H9 (cell line): ENCODE measurements around the gene NRDE2. TPM values are rescaled to one million over a fixed set of nuclear protein-coding genes. Genes with fewer than 3 reads are reported as not detected.

ENCODE experiments used
- DNase-seq: peaks from one replicate; pipeline ENCODE4 v3.0.0-alpha.2; 2017
- H2AFZ ChIP-seq: one replicate; pipeline ENCODE4 v1.6.1; 2013; ENCODE audit warnings: mild to moderate bottlenecking, low read length, control low read depth, moderate library complexity
- H2AK5ac ChIP-seq: 2 replicates; pipeline ENCODE4 v1.6.1; 2013; ENCODE audit warnings: low read length, control low read depth, mixed read lengths; ENCODE audit not compliant: insufficient read length
- H2BK120ac ChIP-seq: one replicate; pipeline ENCODE4 v1.6.1; 2013; ENCODE audit warnings: low read depth, mild to moderate bottlenecking, low read length, control low read depth, inconsistent platforms; ENCODE audit not compliant: poor library complexity, severe bottlenecking
- H2BK12ac ChIP-seq: 2 replicates; pipeline ENCODE4 v1.6.1; 2013; ENCODE audit warnings: low read length, control low read depth, mixed read lengths, low read depth; ENCODE audit not compliant: insufficient read length
- H2BK15ac ChIP-seq: 2 replicates; pipeline ENCODE4 v1.6.1; 2013; ENCODE audit warnings: low read depth, low read length, control low read depth
- H2BK20ac ChIP-seq: one replicate; pipeline ENCODE4 v1.6.1; 2013; ENCODE audit warnings: low read depth, mild to moderate bottlenecking, low read length, control low read depth, inconsistent platforms; ENCODE audit not compliant: poor library complexity, severe bottlenecking
- H2BK5ac ChIP-seq: 2 replicates; pipeline ENCODE4 v1.6.1; 2013; ENCODE audit warnings: low read length, control low read depth, mixed read lengths; ENCODE audit not compliant: insufficient read length
- H3K14ac ChIP-seq: 2 replicates; pipeline ENCODE4 v1.6.1; 2013; ENCODE audit warnings: low read length, control low read depth; ENCODE audit not compliant: insufficient read depth
- H3K18ac ChIP-seq: 2 replicates; pipeline ENCODE4 v1.6.1; 2013; ENCODE audit warnings: low read depth, mild to moderate bottlenecking, mixed read lengths, low read length, control low read depth; ENCODE audit not compliant: insufficient read length
- H3K23ac ChIP-seq: 2 replicates; pipeline ENCODE4 v1.6.1; 2013; ENCODE audit warnings: low read length, control low read depth, mixed read lengths, low read depth; ENCODE audit not compliant: insufficient read length
- H3K23me2 ChIP-seq: 2 replicates; pipeline ENCODE4 v1.6.1; 2013; ENCODE audit warnings: low read depth, mild to moderate bottlenecking, mixed read lengths, low read length, control low read depth; ENCODE audit not compliant: insufficient read length, poor library complexity, severe bottlenecking
- H3K27ac ChIP-seq: 2 replicates; pipeline ENCODE4 v1.5.1; 2013; ENCODE audit warnings: low read length, control low read depth, mixed read lengths, low read depth; ENCODE audit not compliant: insufficient read length
- H3K27me3 ChIP-seq: 2 replicates; pipeline ENCODE4 v1.6.1; 2013; ENCODE audit warnings: low read length, control low read depth, inconsistent platforms; ENCODE audit not compliant: insufficient read depth
- H3K4ac ChIP-seq: 2 replicates; pipeline ENCODE4 v1.6.1; 2013; ENCODE audit warnings: low read depth, mild to moderate bottlenecking, control low read depth, inconsistent platforms, low read length, moderate library complexity
- H3K4me1 ChIP-seq: 2 replicates; pipeline ENCODE4 v1.6.1; 2013; ENCODE audit warnings: low read length, control low read depth, inconsistent platforms; ENCODE audit not compliant: insufficient read depth
- H3K4me2 ChIP-seq: 2 replicates; pipeline ENCODE4 v1.6.1; 2013; ENCODE audit warnings: low read length, control low read depth, mixed read lengths; ENCODE audit not compliant: insufficient read length, insufficient read depth
- H3K56ac ChIP-seq: 2 replicates; pipeline ENCODE4 v1.6.1; 2013; ENCODE audit warnings: low read depth, mild to moderate bottlenecking, mixed read lengths, low read length, control low read depth; ENCODE audit not compliant: insufficient read length
- H3K79me1 ChIP-seq: 2 replicates; pipeline ENCODE4 v1.6.1; 2013; ENCODE audit warnings: low read depth, mild to moderate bottlenecking, moderate library complexity, low read length, control low read depth, inconsistent platforms; ENCODE audit not compliant: insufficient read depth, poor library complexity, severe bottlenecking
- H3K79me2 ChIP-seq: 2 replicates; pipeline ENCODE4 v1.6.1; 2013; ENCODE audit warnings: low read length, control low read depth, inconsistent platforms; ENCODE audit not compliant: insufficient read depth
- H3K9ac ChIP-seq: 2 replicates; pipeline ENCODE4 v1.6.1; 2013; ENCODE audit warnings: low read length, control low read depth, mixed read lengths; ENCODE audit not compliant: insufficient read length; ENCODE audit errors: extremely low read depth
- H3K9me3 ChIP-seq: one replicate; pipeline ENCODE4 v1.6.1; 2013; ENCODE audit warnings: low read depth, low read length, inconsistent platforms; ENCODE audit not compliant: control insufficient read depth
- H3T11ph ChIP-seq: one replicate; pipeline ENCODE4 v1.6.1; 2013; ENCODE audit warnings: mild to moderate bottlenecking, low read length, control low read depth, inconsistent platforms
- H4K20me1 ChIP-seq: one replicate; pipeline ENCODE4 v1.6.1; 2013; ENCODE audit not compliant: control insufficient read depth, insufficient read length, insufficient read depth
- H4K5ac ChIP-seq: 2 replicates; pipeline ENCODE4 v1.6.1; 2013; ENCODE audit warnings: low read depth, mild to moderate bottlenecking, mixed read lengths, low read length, control low read depth; ENCODE audit not compliant: insufficient read length
- H4K8ac ChIP-seq: replicated peaks from 2 replicates; pipeline ENCODE4 v1.6.1; 2013; ENCODE audit warnings: low read length, control low read depth, mixed read lengths, low read depth; ENCODE audit not compliant: insufficient read length
- H4K91ac ChIP-seq: 2 replicates; pipeline ENCODE4 v1.6.1; 2013; ENCODE audit warnings: low read depth, mild to moderate bottlenecking, moderate library complexity, mixed read lengths, low read length, control low read depth; ENCODE audit not compliant: insufficient read length
- H3K27ac Mint-ChIP-seq, 3 experiments: 2 replicates in 2 of 3; 3 replicates in 1 of 3; pipeline ENCODE4 v1.8.0; 2020 to 2021; ENCODE audit warnings: mixed read lengths in 3 of 3, mild to moderate bottlenecking in 1 of 3, moderate library complexity in 1 of 3
- H3K27me3 Mint-ChIP-seq: 2 replicates; pipeline ENCODE4 v1.8.0; 2021; ENCODE audit warnings: low read depth, mild to moderate bottlenecking, moderate library complexity, mixed read lengths
- H3K36me3 Mint-ChIP-seq, 3 experiments: 2 replicates in 2 of 3; 3 replicates in 1 of 3; pipeline ENCODE4 v1.8.0; 2020 to 2021; ENCODE audit warnings: low read depth in 3 of 3, mixed read lengths in 3 of 3; ENCODE audit not compliant: insufficient read depth in 1 of 3
- H3K4me1 Mint-ChIP-seq, 2 experiments: 2 replicates each; pipeline ENCODE4 v1.8.0; 2020; ENCODE audit warnings: mixed read lengths in 2 of 2
- H3K4me3 Mint-ChIP-seq, 2 experiments: 2 replicates in 1 of 2; 3 replicates in 1 of 2; pipeline ENCODE4 v1.8.0; 2020 to 2021; ENCODE audit warnings: mild to moderate bottlenecking in 2 of 2, mixed read lengths in 2 of 2, moderate library complexity in 1 of 2
- H3K9me3 Mint-ChIP-seq, 2 experiments: 2 replicates in 1 of 2; 3 replicates in 1 of 2; pipeline ENCODE4 v1.8.0; 2020; ENCODE audit warnings: mild to moderate bottlenecking in 2 of 2, mixed read lengths in 2 of 2, moderate library complexity in 1 of 2
- CTCF ChIP-seq: fragments of 200-600 bp; sonication (generic); conservative IDR thresholded peaks from 3 replicates; pipeline ENCODE4 v1.8.0; 2021; ENCODE audit warnings: antibody characterized with exemption, mild to moderate bottlenecking
- WGBS: extraction: QIAGEN DNeasy Blood & Tissue Kit; methylation state at CpG from one replicate; pipeline ENCODE4 v1.1.7; 2013; ENCODE audit warnings: missing lambda C conversion rate, low lambda C conversion rate, mixed read lengths; ENCODE audit not compliant: insufficient read length; ENCODE audit errors: extremely low coverage; 5-methylcytosine and 5-hydroxymethylcytosine counted together
- total RNA-seq: library from RNA; stranded (reverse); gene quantifications from 2 replicates; pipeline ENCODE4 v1.2.1, GENCODE V29; 2021

The NRDE2 gene
- total RNA-seq, 1 experiment from 2014 or later = 21.2 TPM

- DNase-seq = peak; percentile 73
- no peak overlapping the region for H3K4ac ChIP-seq
- Mint-ChIP-seq H3K27ac (peak overlapping the region in 1 of 3 experiments; percentile 27; a peak in 2 of 7 replicates), H3K9me3 (no peaks in the 10 kb centered on the region), H3K27me3 (no peaks in the 10 kb centered on the region), H3K4me1 (no peaks in the 10 kb centered on the region), H3K4me3 (no peak overlapping the region), H3K36me3 (peaks cover 3 to 54% (median 30%) of the 10 kb centered on the region in 3 experiments; a peak in 6 of 7 replicates)
- TF ChIP-seq CTCF = peak; percentile 48; the same call in 2 of the 3 replicates
- H3K27me3 ChIP-seq = no peaks in the 10 kb centered on the region
- H2BK20ac ChIP-seq = no peak overlapping the region
- no peak overlapping the region for H3K9ac ChIP-seq
- no peak overlapping the region for H2AFZ ChIP-seq
- no peak overlapping the region for H4K8ac ChIP-seq
- no peak overlapping the region for H2AK5ac ChIP-seq
- H4K5ac ChIP-seq = no peak overlapping the region
- no peak overlapping the region for H4K91ac ChIP-seq
- H3K4me2 ChIP-seq = no peak overlapping the region
- no peak overlapping the region for H3K14ac ChIP-seq
- no peaks in the 10 kb centered on the region for H3K23me2 ChIP-seq
- no peak overlapping the region for H2BK12ac ChIP-seq
- H3T11ph ChIP-seq = no peak overlapping the region
- H3K56ac ChIP-seq = no peak overlapping the region
- no peaks in the 10 kb centered on the region for H3K79me1 ChIP-seq
- no peak overlapping the region for H2BK120ac ChIP-seq
- H3K18ac ChIP-seq = no peak overlapping the region
- no peak overlapping the region for H3K23ac ChIP-seq
- no peaks in the 10 kb centered on the region for H3K79me2 ChIP-seq
- H3K9me3 ChIP-seq = no peaks in the 10 kb centered on the region
- H3K4me1 ChIP-seq = no peaks in the 10 kb centered on the region
- no CpG with 5 or more reads among the region's 18 CpGs for WGBS
- H2BK5ac ChIP-seq = no peak overlapping the region
- no peaks in the 10 kb centered on the region for H4K20me1 ChIP-seq
- no peak overlapping the region for H3K27ac ChIP-seq
- H2BK15ac ChIP-seq = no peak overlapping the region
Measured at GRCh38 chr14:90276646-90277367, 54.9 kb downstream of the NRDE2 start.
